ENCODE measurements around the gene SEZ6. TPM values are rescaled to one million over a fixed set of nuclear protein-coding genes. Genes with fewer than 3 reads are reported as not detected.

The SEZ6 gene
- total RNA-seq, 4 donors from 2014 or later: not detected

GRCh38 chr17:28917465-28917864 lies 88.4 kb downstream of the SEZ6 start:
- no peak overlapping the region for H3K4me3 ChIP-seq
- H3K36me3 ChIP-seq: peaks cover 97% of the 10 kb centered on the region
- no peaks in the 10 kb centered on the region for H3K9me3 ChIP-seq
- no peak overlapping the region for H3K27ac ChIP-seq
- peaks cover 8% of the 10 kb centered on the region for H3K4me1 ChIP-seq
- TF ChIP-seq POLR2A (IDR thresholded peaks at IDR 0.05) (no peak), CTCF (IDR thresholded peaks at IDR 0.05) (no peak), EP300 (IDR thresholded peaks at IDR 0.05) (no peak), POLR2AphosphoS5 (IDR thresholded peaks at IDR 0.05) (no peak)
- H3K27me3 ChIP-seq: no peaks in the 10 kb centered on the region
- 65% methylated on average over 5 of the region's 5 CpGs for WGBS
- no peak for DNase-seq (ENCODE audit: low spot score in 2 of 2)

- no peak overlapping the region for H3K4me3 ChIP-seq
- no peak overlapping the region for H3K27ac ChIP-seq
- 64% methylated on average over 12 of the region's 12 CpGs for WGBS
- no peaks in the 10 kb centered on the region for H3K9me3 ChIP-seq
- H3K4me1 ChIP-seq: peaks cover 8% of the 10 kb centered on the region
- no peaks in the 10 kb centered on the region for H3K27me3 ChIP-seq
- DNase-seq (ENCODE audit: low spot score in 2 of 2): no peak
- H3K36me3 ChIP-seq: peaks cover 97% of the 10 kb centered on the region
- TF ChIP-seq EP300 (IDR thresholded peaks at IDR 0.05) (no peak), POLR2A (IDR thresholded peaks at IDR 0.05) (no peak), POLR2AphosphoS5 (IDR thresholded peaks at IDR 0.05) (no peak), CTCF (IDR thresholded peaks at IDR 0.05) (no peak)
Measured at GRCh38 chr17:28917029-28917428, 88.8 kb downstream of the SEZ6 start.

GRCh38 chr17:28916302-28916934 lies 89.4 kb downstream of the SEZ6 start:
- TF ChIP-seq POLR2A (IDR thresholded peaks at IDR 0.05): no peak
- TF ChIP-seq CTCF (IDR thresholded peaks at IDR 0.05): peak; percentile 67 to 75
- DNase-seq (ENCODE audit: low spot score in 2 of 2): no peak
- peaks cover 97% of the 10 kb centered on the region for H3K36me3 ChIP-seq
- no peaks in the 10 kb centered on the region for H3K9me3 ChIP-seq
- no peaks in the 10 kb centered on the region for H3K27me3 ChIP-seq
- H3K4me3 ChIP-seq: no peak overlapping the region
- WGBS: 60% methylated on average over 6 of the region's 6 CpGs
- peaks cover 8% of the 10 kb centered on the region for H3K4me1 ChIP-seq
- no peak overlapping the region for H3K27ac ChIP-seq

- Histone ChIP-seq H3K36me3 (peaks cover 95% of the 10 kb centered on the region), H3K27me3 (no peaks in the 10 kb centered on the region), H3K27ac (no peak overlapping the region), H3K4me1 (peaks cover 22% of the 10 kb centered on the region), H3K9me3 (no peaks in the 10 kb centered on the region), H3K4me3 (no peak overlapping the region)
- TF ChIP-seq POLR2A (IDR thresholded peaks at IDR 0.05): no peak
- no peak for DNase-seq (ENCODE audit: low spot score in 2 of 2)
- WGBS: 91% methylated on average over 4 of the region's 6 CpGs
Measured at GRCh38 chr17:28912938-28913333, 92.9 kb downstream of the SEZ6 start.

GRCh38 chr17:28912281-28912937 lies 93.4 kb downstream of the SEZ6 start:
- peaks cover 22% of the 10 kb centered on the region for H3K4me1 ChIP-seq
- no peaks in the 10 kb centered on the region for H3K9me3 ChIP-seq
- DNase-seq (ENCODE audit: low spot score in 2 of 2): no peak
- H3K36me3 ChIP-seq: peaks cover 91% of the 10 kb centered on the region
- TF ChIP-seq CTCF (IDR thresholded peaks at IDR 0.05) (peak in 1 of 2 donors; percentile 13), POLR2AphosphoS5 (IDR thresholded peaks at IDR 0.05) (no peak), EP300 (IDR thresholded peaks at IDR 0.05) (no peak), POLR2A (IDR thresholded peaks at IDR 0.05) (no peak)
- H3K27ac ChIP-seq: no peak overlapping the region
- 86% methylated on average over 17 of the region's 20 CpGs for WGBS
- H3K27me3 ChIP-seq: no peaks in the 10 kb centered on the region
- H3K4me3 ChIP-seq: no peak overlapping the region
